CD4-positive, alpha-beta T cell treated with Interleukin-6 for 4 hours (primary cell): ENCODE measurements around the gene CTNND2.

Experiments
- DNase-seq: peaks from one replicate; pipeline ENCODE4 v3.0.0-alpha.2; 2020; ENCODE audit warnings: mixed read lengths

The CTNND2 gene

GRCh38 chr5:11777096-11777495, 127.2 kb downstream of the CTNND2 start:
- no peak for DNase-seq

GRCh38 chr5:11770310-11770709, 133.9 kb downstream of the CTNND2 start:
- no peak for DNase-seq

GRCh38 chr5:11760934-11761603, 143.2 kb downstream of the CTNND2 start:
- DNase-seq: no peak

DNA sequence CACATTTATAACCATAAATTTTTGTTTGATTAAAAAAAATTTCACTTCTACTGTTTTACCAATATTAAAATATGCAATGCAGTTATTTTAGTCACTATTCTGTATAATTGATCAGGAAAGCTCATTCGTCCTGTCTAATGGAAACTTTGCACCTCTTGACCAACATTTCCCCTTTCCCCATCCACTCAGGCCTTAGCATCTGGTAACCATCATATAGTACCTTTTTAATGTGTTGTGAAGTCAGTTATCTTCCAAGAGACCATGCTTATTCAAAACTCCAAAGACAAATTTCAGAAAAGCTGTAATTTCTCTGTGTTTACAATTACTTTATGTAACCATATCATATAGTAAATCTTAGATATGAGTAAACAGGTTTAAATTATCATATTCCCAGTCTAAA, 145.9 kb downstream of the CTNND2 start:
- DNase-seq: no peak

DNA sequence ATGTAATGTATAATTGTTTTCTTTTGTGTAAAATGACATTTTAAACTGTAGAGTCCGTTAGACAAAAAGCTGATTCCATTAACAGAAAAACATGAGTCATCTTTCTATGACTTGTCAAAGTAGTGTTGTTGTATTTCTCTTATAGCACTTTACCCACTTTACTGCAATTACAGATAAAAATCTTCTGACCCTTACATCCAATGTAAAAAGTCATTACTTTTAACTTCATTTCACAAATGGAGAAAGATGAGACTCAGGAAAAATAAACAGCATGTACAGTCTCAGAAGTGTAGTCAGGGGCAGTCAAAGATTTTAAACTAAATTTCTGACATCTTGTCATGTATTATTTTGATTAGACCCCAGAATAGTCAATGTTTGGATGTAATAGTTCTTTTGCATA, 146.6 kb downstream of the CTNND2 start:
- no peak for DNase-seq

DNA sequence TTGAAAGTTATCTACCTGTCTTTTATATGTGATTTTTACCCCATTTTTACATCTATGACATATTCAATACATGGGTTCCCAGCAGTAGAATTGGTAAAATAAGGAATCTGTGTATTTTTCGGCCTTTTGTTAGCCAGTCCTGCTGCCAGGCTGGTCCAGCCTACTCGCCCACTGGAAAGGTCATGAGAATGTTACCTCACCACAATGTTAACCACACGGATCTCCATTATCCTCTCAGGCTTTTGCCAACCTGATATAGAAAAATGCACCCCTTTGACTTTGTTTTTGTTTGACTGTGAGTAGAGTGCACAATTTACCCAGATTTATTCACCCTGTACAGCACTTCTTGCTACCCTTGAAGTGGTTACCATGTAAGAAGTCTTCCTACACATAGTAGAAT, 167.2 kb downstream of the CTNND2 start:
- no peak for DNase-seq

DNA sequence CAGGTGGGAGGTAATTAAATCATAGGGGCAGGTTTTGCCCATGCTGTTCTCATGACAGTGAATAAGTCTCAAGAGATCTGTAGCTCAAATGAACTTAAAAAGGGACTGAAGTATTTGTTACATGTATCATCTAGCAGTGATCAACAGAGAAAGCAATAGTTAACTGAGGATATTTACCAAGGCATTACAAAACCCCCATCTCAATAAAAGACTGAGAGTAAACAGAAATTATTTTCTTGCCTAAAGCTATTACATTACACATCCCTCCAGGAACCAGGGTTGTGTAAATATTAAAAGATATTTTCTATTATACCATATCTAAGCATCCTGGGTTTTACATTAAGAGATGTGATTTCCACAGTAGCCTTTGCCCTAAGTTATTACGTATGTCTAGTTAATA, 169.9 kb downstream of the CTNND2 start:
- DNase-seq: no peak

- no peak for DNase-seq
Measured at GRCh38 chr5:11733840-11734192, 170.4 kb downstream of the CTNND2 start.

DNA sequence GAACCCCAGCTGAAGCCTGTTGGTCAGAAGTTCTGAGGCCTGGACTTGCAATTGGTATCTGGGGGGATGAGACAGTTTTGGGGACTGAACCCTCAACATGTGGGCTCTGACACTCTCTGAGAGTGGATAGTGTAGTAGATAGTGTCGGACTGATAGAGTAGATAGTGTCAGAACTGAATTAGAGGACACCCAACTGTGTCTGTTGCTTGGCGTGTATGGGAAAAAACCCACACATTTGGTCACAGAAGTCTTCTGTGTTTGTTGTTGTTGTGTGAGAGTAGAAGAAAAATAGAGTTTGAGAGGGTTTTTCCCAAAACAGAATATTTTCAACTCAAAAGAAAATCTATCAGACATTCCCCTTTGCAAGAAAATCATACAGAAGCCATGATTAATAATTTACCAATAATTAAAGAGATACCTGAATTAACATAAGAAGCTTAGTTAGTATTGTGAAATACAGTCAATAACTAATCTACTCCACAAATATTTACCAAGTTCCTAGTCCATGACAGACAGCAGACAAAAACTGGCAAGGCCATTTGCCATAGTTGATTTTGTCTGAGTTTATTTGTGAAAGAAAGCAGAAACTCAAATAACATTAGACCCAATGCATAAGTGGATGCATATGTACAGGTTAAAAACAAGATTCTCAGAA, 170.9 kb downstream of the CTNND2 start:
- no peak for DNase-seq

- no peak for DNase-seq
Measured at GRCh38 chr5:11724940-11725339, 179.3 kb downstream of the CTNND2 start.

DNA sequence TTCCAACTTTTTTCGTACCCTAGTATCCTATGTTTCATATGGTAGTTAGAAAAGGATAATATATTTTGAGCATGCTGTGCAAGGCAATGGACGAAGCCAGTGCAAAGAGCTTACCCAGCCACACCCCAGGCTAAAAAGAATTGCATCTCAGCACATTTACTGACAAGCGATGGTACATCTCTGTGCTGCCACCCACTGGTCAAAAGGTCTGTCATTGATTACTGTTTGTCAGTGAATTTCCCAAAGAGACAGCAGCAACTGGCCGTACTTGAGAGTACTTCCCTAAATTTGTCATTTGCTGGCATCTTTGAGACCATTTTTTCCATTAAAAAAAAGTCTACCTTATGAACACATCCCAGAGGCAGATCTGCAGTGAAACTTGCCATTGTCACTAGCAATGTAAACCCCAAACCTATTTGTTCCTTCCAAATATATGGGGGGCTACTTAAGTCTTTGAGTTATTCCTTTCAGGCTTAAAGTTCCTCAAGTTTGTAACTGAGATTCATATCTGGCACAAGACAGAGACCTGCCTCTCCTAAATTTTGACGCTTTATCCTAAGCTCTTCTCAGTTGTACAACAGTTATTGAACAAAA, 184.3 kb downstream of the CTNND2 start:
- DNase-seq: no peak

DNA sequence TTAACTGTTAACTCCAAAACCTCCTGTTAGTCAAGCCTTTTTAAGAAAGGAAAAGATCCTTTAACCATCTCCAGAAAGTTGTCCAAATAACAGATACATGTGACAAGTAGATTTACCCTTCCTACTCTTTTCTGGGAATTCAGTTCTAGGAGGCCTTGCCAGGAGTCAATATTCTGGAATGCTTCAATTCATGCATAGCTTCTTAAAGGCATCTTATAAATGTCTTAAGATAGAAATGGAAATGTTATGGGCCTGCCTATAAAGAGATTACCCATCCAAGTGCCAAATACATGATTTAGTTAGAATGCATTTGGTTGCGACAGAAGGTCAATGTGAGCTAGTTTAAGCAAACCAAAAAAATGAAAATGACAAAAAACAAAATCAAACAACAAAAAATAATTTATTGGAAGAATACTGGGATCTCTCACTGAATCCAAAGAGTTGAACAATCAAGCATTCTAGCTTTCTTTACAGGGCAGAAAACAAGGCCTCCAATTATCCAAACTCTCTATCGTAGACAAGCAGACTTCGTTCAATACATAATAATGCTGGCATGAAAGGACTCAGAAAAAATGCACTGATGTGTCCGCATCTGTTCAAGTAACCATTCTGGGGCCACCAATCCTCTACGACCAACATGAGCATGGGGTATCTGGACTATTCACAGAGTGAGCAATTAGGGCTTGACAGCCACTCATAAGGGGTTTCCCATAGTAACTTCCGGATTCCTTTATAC, 188.6 kb downstream of the CTNND2 start:
- DNase-seq: no peak

- no peak for DNase-seq
Measured at GRCh38 chr5:11711932-11712331, 192.3 kb downstream of the CTNND2 start.

GRCh38 chr5:11709021-11709420, 195.2 kb downstream of the CTNND2 start:
- DNase-seq: no peak

GRCh38 chr5:11704916-11705315, 199.3 kb downstream of the CTNND2 start:
- DNase-seq: no peak

- no peak for DNase-seq
Measured at GRCh38 chr5:11700391-11700790, 203.9 kb downstream of the CTNND2 start.

DNA sequence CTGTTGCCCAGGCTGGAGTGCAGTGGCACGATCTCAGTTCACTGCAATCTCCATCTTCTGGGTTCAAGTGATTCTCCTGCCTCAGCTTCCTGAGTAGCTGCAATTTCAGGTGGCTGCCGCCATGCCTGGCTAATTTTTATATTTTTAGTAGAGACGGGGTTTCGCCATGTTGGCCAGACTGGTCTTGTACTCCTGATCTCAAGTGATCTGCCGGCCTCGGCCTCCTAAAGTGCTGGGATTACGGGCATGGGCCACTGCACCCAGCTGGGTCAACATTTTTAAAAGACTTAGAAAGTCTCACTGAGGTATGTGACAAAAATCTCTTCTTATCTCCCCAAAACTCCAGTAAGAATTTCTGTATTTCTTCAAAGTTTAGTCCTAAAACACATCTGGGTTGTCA, 211.6 kb downstream of the CTNND2 start:
- DNase-seq: no peak

- DNase-seq: no peak
Measured at GRCh38 chr5:11687498-11687897, 216.7 kb downstream of the CTNND2 start.

DNA sequence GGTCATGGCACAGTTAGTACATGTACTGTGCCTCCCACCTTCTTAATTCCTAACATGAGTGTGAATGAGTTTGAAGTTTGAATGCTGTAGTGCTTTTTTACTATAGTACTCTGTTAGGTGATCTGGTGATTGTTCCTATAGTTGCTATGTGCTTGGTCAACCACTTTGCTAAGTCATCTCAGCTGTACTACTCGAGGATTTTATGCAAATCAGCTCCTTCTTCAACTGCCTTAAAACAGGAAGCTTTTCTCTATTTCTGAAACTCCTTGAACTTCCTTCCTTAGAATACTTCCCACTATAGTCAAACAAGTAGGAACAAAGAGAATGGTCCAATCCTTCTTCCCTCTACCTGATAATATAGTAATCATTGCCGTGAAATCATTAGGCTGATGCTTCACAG, 219.6 kb downstream of the CTNND2 start:
- no peak for DNase-seq

DNA sequence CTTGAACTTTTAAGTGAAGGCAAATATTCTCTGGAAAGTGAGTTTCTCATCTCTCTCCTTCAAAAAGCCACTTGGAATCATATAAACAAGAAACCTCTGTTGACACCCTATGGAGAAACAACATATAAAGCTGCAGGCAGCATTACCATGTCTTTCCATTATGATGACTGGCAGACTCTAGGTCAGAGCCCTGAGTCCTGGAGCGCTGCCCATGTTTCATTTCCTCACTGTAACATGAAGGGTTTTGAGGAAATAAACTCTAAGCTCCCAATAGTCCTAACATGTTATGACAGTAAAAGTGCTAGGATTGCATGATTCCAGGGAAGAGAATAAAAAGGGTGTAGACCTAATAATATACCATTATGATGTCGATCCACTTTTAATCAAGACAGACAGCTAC, 220.6 kb downstream of the CTNND2 start:
- DNase-seq: no peak

GRCh38 chr5:11681796-11682195, 222.4 kb downstream of the CTNND2 start:
- no peak for DNase-seq

DNA sequence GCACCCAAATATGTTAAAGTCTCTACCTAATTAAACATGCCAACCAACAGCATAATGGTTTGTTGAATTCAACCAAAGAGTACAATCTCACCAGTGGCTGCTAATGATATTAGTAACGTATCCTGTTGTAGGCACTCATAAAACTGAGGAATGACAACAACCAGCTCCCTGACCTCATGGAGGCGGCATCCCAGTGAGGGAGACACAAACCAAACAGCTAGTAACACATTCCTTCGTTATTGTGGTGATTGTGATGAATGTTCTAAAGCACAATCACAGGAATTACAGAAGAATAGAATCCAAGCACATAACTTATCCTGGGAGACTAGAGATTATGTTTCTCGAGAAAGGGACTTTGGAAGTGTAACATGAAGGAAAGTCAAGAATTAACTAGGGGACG, 224.6 kb downstream of the CTNND2 start:
- no peak for DNase-seq

- no peak for DNase-seq
Measured at GRCh38 chr5:11675184-11675583, 229.1 kb downstream of the CTNND2 start.
